LNCAP (cell line): ENCODE data around the gene TMTC1.

Experiments used
- TF ChIP-seq, protein P1 (sequence below): fragments of 450-650 bp; IDR thresholded peaks from 2 replicates; pipeline ENCODE4 v1.5.1; 2017; ENCODE audit warnings: mild to moderate bottlenecking

TMTC1 gene

DNA sequence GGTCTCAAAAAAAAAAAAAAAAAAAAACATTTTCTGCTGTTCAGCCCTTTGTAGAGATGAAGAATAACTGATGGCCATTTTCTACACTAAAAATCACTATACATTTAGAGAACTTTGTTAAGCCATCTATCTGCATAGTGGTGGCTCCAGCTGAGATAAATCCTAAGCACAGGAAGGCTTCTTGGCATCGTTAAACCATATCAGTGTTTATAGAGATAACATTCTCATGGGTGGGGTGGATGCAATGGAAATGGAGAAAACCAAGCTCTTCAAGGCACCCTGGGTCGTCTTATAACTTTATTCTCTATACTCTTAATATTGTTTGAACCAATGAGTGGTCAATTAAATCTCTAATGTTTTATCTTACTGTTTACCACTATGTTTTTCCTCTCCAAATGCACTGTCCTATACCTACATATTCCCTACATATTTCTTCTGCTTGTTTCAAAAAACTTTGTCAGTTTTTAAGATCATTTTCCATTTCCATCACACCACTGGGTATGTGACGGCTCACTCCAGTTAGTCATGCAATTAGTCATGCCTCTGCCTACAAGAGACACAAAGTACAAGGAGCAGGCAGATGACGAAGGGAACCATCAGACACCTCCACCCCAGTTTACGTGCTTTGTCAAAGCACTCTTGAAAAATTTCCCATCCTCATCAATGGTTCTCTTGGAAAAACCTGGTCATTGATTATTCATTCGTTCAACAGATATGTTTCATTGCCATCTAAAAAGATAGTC, 166.9 kb downstream of the TMTC1 start:
- TF ChIP-seq, protein P1, sequence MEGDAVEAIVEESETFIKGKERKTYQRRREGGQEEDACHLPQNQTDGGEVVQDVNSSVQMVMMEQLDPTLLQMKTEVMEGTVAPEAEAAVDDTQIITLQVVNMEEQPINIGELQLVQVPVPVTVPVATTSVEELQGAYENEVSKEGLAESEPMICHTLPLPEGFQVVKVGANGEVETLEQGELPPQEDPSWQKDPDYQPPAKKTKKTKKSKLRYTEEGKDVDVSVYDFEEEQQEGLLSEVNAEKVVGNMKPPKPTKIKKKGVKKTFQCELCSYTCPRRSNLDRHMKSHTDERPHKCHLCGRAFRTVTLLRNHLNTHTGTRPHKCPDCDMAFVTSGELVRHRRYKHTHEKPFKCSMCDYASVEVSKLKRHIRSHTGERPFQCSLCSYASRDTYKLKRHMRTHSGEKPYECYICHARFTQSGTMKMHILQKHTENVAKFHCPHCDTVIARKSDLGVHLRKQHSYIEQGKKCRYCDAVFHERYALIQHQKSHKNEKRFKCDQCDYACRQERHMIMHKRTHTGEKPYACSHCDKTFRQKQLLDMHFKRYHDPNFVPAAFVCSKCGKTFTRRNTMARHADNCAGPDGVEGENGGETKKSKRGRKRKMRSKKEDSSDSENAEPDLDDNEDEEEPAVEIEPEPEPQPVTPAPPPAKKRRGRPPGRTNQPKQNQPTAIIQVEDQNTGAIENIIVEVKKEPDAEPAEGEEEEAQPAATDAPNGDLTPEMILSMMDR, result no peak

DNA sequence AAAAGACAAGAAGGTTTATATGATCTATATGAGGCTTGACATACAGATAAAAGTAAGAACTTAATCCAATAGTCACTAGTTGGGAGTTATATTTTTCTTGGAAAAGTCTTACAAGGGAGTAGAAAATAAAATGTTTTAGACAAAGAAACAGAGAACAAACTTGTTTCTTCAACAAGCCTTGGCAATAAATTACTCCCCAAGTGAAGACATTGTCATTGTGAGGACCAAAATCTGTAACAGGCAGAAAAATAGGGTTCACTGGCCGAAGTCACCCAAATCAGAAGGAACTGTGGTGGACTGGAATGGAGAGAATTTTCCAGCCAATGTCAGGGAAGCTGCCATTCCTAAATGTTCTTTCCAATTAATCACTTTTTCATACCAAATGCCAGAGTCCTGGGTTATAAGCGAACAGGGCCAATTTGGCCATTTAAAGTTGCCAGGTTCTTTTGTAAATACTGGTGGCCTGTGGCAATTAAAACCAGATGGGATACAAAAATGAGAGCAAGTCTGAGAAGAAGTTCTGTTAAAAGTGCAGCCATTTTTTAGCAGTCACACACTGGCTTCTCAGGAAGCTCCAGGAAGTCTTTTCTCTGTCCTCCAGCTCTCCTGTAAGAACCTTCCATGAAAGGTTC, 168.9 kb downstream of the TMTC1 start:
- TF ChIP-seq, protein P1, result no peak

DNA sequence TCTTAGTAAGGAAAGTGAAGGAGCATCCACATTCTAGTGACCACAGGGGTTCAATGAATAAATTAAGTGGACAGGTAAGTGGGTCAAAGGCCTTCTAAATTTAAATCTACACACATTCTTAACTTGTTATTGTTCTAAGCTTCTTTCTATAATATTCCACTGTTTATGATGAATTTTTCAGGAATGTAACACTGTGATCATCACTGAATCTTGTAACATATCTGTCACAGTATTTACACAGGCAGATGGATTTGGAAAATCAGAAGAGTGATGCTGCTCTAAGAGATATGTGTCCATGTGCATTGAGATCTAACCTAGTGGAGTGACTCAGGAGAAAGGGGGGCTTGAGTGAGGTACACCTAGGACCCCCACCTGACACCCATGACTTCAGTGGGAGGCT, 170.8 kb downstream of the TMTC1 start:
- TF ChIP-seq, protein P1, result no peak

DNA sequence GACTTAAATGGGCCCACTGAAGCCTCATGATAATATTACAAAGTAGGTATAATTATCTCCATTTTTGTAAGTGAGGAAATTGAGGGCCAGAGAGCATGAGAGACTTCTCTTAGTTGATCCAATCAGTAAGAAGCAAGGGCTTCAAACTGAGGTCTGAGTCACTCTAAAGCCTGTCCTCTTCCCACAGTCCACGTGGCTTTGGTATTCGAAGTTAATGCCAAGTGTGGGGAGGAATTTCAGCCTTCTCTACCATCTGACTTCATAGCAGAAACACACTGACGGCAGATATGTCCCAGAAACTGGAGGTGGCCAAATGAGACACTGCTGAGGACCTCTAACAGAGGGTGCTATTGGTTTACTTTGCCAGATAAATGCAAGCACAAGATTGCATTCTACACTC, 171.8 kb downstream of the TMTC1 start:
- TF ChIP-seq, protein P1, result no peak

DNA sequence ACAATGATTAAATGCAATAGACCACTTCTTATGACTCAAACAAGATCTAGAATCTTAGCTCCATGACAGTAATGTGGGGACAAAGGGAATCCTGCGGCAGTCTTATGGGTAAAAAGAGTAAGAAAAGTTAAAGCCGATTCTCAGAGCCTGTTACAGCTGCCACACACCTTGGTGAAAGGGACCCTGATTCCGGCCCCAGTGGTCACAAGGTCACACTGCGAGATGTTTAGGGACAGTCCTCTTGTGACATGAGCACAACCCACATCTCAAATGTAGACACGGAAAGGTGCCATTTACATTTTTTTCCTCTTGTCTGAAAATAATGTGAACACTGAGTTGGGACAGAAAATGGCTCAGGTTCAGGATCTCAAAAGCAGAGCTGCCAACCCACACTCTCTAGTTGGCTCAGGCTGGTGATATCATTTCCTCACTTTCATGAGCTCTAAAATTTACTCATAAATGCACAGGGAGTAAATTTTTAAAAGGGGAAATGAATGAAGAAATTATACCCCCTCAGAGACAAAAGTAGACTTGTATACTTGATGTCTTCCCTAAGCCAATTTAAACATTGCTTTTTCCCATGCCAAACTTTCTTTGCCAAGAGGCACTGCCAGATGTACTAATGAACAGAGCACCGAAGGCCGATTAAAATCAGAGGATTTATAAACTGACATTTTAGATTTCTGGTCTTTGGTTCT, 173.1 kb downstream of the TMTC1 start:
- TF ChIP-seq, protein P1, result no peak

DNA sequence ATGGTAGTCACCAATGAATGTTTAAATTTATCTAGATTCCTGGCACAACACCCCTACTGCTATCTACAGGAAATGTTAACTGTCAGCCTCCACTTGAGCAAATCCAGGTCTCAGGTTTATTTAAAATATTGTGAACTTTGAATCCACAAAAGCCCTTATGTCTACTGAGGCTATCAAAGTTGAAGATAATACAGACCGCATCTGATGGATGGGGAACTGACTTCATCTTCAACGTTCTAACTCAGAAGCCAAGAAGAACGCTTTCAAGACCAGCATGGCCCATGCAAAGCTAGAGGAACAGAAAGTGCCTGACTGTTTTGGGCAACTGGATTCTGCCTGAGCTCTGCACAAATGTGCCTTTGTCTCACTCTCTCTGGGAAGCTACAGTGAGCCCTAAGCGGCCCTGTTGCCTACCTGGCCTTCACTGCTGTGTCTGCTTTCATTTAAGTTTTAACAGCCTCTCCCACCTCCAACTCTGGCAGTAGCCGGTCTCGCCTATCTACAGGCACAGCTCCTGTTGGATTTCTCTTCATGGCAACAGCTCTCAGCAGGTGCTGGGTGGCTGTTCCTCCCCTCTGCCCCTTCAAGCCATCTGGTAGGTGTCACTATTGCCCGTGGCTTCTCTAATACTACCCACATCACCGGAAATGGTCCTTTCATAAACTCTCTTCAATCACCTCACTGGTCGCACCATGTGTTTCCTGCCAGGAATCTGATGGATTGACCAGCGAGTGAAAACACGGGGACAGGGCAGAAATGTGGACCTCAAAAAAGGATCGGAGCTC, 174.1 kb downstream of the TMTC1 start:
- TF ChIP-seq, protein P1, result no peak

DNA sequence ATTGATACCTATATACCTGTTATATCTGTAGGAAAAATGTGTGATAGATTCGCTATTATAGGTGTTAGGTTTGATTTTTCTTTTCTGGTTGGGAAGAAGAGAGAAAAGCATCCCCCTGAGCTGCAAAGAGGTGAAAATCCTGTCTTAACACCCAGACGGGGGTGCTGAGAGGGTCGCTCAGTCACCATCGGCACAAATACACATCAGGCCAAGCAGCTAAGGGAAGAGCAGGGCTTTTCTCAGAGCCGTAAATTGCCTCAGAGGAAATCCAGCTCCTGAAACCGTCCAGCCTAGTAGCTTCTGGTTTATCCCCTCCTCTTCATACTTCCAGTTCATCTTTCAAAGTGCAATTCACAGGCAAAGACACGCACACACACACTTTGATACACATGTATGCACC, 175.2 kb downstream of the TMTC1 start:
- TF ChIP-seq, protein P1, result no peak
